Adrenal gland (tissue), 5 donors: ENCODE results near the gene KCNJ16.

Experiments used
- CTCF ChIP-seq, 6 experiments: fragments of 450-650 bp in 4 of 6; fragments of 200-600 bp in 2 of 6; sonication (generic) in 1 of 6; IDR thresholded peaks; 1 replicate in 5 of 6; 2 replicates in 1 of 6; pipeline versions ENCODE4 v1.5.1 to v1.8.0; 2016 to 2021; ENCODE audit warnings: antibody characterized with exemption in 6 of 6, mild to moderate bottlenecking in 2 of 6, moderate library complexity in 1 of 6
- POLR2A ChIP-seq, 2 donors: fragments of 450-650 bp; IDR thresholded peaks; one replicate each; pipeline ENCODE4 v1.6.1; 2017; ENCODE audit warnings: antibody characterized with exemption in 2 of 2, mild to moderate bottlenecking in 2 of 2, moderate library complexity in 1 of 2
- donor health status: DM: no; HTN: no; CAD: no.

DNA sequence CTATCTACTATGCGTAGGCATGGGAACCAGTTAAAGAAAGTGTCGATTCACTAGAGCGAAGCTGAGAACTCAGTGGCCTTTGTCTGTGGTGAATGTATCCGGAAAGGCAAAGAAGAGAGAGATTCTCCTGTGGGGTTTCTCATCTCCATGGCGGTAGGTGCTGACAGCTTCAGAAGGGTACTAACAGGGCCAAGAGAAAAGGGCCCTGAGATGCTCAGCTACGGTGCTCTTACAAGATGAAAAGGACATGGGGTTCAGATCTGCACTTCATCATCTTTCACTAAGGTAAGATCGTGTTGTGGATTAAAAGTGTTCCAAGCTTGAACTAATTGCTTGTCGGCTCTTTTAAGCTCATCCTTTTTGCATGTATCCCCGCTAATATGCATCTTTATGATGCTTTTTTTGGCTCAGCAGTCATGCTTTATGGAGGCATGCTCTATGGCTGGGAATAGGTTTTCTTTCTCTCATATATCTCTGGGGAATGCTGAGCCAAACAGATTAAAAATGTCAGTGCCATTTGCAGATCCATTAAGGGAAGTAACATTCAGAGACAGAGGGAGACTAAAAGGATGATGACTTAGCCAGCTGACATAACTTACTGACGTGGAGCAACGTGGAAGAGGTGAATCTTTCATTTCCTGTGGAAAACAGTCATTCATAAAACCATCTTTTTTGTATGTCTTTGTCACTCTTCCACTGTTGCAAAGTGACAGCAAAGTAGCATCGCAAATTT is 29.9 kb downstream of the KCNJ16 start:
- TF ChIP-seq CTCF (IDR thresholded peaks at IDR 0.05) (no peak), POLR2A (IDR thresholded peaks at IDR 0.05) (no peak)
